Fibroblast of skin of left biceps (primary cell): ENCODE data around the gene CHRM4.
A peak's percentile ranks its signal among the peaks of the same experiment; 100 is the strongest.

Experiments
- DNase-seq, 2 experiments: peaks; one replicate each; pipeline ENCODE4 v3.0.0-alpha.2; 2013; ENCODE audit warnings: low read depth in 2 of 2

The CHRM4 gene

DNA sequence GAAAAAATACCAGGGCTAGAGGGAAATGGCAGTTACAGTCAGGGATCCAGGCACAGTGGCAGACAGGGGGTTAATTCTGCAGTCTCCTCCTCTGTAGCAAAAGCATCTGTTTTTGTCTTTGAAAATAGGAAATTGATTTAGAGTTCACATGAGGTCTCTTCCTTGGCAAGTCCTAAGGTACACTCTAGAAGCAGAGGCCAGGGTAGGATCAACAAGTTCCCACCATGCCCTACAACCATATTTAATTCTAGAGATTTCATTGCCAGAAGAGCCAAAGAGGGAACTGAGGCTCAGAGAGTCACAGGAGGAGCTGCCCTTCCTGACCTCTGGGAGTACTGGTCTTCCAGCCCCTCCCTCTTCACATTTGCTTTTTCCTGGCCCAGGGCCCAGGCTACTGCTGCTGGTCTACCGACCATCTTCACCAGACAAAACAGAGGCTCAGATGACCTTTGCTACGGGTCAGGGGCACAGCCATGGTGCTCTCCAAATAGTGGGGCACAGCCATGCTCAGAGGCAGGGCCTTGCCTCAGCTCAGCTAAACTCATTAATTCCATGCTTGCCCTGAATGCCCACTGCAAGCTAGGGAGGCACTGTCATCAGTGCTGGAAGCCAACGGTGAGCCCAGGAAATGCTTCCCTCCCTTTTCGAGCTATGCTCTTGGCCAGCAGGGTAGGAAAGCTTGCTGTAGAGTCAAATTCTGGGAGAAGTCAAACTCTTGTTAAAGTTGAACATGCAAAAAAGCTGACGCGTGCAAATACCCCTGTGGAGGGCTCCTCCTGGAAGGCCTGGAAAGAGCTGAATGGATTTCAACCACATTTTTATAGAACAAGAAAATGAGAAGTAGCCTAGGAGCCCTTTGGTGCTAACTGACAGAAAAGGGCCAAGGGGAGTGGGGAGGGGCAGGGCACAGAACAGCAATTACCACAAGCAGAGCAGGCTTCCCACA lies 11.7 kb upstream of the CHRM4 start:
- DNase-seq, result no peak

DNA sequence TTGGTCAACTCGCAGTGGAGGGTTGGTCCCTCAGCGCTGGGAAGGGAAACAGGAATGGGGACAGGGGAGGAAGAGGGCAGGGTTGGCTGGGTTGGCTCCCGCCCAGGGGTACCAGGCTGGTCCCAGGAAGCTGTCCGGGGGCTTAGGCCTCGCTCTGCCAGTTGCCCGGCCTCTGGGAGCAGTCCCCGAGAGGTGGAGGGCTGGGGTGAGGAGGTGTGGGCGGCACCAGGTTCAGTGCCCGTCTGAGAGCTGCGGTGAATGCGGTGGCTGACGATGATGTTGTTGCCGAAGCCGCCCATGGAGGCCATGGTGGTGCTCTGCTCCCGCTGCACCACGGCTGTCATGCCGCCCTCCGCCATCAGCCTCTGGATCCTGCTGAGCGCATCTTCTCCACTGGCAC lies 6.0 kb upstream of the CHRM4 start:
- no peak for DNase-seq

DNA sequence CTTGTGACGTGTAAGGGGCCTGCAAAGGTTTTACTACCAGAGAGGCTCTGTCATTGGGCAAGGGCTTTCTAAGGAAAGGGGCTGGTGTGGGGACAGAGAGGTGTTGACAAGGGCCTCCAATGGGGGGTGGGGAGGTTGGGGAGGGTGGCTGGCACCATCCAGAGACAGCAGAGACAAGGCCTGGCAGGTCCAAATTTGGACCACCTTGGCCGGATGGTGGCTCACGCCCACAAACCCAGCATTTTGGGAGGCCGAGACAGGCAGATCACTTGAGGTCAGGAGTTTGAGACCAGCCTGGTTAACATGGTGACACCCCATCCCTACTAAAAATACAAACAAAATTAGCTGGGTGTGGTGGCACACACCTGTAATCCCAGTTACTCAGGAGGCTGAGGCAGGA lies 2.2 kb upstream of the CHRM4 start:
- no peak for DNase-seq

DNA sequence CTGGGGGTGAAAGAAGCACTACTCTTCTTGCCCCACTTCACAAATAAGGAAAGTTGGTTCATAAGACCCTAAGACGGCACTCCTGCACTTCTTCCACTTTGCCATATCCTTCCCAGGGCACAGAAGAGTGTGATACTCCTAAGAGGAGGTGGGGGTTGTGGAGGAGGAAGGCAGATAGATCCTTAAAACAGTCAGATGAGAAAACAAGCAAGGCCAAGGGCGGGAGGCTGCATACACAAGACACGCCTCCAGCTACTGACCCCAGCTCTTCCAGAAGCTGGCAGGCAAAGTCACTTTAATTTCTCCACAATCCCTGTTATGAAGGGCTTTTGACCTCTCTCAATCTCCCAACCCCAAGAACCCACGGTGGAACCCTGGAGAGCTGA lies 1.6 kb upstream of the CHRM4 start:
- DNase-seq, result no peak

DNA sequence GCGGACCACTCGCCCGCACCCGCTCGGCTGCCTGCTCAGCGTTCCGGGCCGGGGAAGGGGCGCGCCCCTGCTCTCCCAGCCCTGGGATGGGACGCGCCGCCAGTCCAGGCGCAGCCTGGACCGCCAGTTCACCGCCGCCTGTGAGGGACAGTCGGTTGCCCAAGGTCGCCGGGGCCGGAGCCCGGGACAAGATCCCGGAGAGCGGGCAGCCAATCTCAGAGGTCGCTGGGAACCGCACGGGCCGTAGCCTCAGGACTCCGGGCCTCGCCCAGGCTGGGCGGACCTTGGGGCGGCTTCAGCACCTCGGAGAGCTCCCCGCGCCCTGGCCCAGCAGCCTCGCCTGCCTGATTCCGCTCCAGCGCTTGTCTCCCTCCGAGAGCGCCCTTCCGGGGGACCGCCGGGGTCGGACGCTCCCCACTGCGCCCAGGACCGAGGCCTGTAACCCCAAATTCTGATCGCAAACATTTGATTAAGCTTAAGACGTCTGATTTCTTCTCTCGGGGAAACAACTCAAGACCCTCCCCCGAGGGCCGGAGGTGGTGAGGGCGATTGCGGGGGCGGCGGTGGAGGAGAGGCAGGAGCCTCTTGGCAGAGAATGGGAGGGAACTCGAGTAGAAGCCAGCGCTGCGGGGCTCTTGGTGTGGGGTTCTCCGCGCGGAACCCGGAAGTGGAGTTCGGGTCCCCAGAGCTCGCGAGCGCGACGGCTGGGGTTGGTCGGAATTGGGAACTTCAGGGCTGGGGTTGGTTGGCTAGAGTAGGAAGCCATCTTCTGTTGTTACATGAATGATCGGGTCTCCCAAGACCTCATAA lies 1.1 kb upstream of the CHRM4 start:
- DNase-seq, result peak in 1 of 2 experiments; percentile 28

DNA sequence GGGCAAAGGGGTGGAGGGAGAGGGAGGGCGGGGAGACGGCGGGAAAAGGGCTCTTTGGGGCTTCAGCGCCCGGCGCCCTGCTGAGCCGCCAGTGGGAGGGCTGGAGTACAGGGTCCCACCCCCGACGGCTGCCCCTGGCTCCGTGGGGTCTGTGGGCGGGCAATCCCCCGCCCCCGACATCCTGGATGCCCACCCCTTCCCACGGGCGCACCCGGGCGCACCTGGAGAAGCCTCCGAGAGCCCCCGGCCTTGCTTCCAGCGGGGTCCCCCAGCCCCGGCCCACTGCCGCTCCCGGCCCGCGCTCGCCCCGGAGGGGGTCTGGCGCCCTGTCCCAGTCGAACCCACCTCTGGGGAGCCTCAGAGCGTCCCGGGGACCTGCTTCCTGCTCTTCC lies 394 bp downstream of the CHRM4 start:
- no peak for DNase-seq

DNA sequence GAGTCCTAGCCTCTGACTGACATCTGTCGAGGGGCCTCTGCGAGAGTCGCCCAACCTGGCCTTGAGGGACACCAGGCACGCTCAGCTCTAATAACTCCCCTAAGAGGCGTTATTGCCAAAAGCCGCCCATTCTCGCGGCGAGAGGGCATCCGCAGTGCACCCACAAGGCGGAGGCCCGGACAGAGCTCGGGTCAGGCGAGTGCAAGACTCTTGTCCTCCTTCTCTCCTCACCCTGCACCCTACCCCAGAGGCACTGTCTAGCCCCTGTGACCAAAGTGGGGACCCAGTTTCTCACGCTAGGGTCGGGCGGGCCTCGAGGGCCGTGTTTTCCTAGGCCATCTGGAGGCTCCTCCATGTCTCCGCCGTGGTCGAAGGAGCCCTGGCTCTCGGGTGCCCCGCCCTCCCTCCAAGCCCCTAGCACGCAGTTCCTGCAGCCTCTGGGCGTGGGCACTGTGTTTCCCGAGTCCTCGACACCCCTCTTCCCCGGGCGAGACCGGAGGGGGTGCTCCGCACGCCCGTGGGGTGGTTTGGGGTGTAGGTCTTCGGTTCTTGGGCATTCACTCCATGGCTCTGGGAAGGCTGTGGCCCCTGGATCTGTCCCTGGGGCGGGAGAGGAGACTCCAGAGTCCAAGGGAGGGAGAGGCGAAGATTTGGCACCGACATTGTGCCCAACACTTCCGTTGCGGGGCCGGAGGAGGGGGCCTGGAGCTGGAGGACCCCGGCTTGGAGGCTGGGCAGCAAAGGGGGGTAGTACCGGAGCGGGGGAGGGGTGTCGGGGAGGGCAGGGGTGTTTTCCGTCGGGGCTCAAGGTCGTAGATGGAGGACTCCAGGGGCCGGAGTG lies 1.0 kb downstream of the CHRM4 start:
- DNase-seq, result no peak

DNA sequence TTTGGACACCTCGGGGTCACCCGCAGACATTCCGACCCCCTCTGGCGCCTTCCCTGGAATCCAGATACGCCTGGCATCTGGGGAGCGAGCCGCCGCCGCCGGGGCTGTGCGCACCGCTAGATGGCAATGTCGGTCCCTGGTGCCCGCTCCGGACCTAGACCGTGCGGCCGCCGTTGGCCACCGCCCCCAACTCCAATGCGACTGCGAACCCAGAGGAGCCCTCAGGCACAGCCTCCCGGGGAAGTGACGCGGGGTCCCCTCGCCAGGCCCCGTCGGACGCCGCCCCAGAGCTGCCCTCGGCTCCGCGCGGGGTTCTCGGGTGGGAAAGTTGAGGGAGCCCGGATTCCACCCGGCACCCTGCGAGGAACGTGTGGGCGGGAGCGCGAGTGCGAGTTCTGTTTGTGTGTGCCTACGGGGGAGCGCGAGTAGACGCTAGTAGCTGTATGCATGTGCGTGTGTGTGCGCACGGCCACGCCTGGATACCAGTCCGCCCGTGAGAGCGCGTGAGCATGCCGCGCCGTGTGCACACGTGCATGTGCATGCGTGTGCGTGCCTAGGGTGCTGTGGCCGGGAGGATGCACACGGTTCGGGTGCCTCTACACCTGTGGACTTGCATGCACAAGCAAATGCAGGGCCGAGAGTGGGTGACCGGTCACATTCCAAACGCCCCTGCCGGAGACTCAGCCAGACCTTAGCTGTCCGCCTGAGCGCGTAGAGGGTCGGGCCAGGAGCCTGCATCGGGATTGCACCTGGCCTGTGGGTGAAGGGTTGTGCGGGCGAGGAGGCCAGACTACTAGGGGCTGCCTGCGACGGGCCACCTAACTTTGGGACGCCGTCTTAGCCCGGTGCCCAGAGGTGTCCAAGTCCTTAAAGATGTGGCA lies 1.9 kb downstream of the CHRM4 start:
- DNase-seq, result no peak

DNA sequence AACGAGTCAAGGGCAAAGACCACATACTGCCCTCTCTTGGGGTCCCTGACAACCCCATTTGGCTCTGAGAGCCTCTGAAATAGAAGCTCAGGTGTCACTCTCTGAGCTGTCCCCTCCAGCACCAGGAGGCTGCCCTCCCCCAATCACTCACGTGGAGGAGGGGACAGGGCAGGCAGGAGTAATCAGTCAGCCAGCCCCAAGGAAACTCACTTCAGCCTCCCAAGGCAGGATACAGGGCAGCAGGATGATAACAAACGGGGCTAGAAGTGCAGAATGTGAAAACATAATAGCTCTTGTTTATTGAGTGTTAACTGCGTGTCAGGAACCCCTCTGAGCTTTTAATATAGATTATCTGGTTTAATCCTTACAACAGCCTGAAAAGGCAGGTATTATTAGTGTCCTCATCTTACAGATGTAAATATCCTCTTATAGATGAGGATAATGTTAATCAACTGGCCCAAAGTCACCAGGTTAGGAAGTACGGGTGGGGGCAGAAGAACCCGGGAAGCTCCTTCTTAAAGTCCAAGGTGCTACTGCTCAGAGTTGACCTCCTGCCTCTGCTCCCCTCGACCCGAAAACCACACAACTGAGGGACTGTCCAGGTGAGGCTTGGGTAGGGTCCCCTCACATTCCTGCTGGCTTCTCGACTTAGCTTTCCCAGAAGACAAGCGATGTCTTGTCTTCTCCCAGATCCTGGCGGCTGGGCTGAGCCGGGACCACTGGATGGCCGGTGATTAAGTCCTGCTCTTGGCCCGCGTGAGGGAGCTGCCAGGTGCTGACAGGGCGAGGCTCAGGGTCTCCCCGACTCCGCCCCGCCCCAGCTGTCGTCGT lies 2.7 kb downstream of the CHRM4 start:
- no peak for DNase-seq

DNA sequence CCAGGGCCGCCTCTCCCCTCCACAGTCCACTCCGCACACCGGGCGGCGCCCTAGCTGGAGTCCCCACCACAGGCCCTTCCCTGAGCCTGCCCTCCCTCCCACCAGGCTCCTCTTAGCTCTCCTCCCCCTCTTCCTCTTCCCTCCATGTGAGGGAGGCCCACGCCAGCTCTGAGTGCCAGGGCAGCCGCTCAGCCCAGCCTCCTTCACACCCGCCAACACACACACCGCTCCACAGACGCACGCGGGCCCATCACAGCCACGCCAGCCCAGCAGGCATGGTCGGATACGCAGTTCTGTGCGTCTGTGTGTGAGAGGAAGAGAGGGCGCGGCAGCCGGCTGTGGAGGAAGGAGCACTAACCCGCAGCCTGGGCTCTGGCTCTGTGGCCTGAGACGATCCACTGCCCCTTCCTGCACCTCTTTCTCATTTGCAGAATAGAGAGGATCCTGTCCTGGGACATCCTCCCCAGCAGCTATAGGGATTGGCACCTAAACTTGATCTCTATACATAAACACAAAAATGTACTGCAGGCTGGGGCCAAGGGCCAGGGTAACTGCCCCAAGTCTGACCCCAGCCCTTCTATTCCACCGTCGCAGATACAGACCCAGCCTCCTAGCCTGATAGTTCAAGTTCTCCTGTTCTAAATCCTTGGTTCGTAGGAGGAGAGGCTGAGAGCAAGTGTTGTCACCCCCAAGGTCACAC lies 3.5 kb downstream of the CHRM4 start:
- no peak for DNase-seq

DNA sequence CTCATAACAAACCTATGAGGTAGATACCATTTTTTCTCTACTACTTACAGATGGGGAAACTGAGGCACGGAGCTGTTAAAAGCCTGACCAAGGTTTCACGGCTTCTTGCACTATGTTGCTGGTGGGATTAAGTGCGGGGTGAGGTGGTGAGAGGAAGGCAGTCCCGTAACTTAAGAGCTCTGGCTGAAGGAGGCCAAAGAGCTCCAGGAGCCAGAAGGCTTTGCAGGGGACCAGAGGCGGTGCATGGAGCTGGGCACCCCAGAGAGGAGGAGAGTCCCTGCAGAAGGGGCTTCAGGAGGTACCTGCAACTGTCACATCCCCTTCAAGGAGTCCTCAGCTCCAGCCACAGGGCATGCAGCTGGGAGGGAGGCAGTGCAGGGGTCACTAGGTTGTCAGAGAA lies 4.1 kb downstream of the CHRM4 start:
- DNase-seq, result no peak

DNA sequence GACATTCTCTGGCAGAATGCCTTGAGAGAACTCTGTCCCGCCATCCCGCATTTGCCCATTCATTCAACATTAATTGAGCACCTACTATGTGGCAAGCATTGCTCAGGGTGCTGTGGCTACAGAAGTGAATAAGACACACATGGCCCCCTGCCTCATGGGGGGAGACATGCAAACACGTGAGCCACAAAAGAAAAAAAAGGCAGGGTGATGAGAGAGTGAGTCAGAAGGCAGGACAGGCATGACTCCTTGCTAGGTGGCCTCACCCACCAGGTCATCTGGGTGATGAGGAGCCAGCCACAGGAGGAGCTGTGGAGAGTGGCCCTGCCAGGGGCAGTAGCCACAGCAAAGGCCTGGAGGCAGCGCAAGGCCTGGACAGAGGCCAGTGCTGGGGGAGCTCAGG lies 4.9 kb downstream of the CHRM4 start:
- no peak for DNase-seq

DNA sequence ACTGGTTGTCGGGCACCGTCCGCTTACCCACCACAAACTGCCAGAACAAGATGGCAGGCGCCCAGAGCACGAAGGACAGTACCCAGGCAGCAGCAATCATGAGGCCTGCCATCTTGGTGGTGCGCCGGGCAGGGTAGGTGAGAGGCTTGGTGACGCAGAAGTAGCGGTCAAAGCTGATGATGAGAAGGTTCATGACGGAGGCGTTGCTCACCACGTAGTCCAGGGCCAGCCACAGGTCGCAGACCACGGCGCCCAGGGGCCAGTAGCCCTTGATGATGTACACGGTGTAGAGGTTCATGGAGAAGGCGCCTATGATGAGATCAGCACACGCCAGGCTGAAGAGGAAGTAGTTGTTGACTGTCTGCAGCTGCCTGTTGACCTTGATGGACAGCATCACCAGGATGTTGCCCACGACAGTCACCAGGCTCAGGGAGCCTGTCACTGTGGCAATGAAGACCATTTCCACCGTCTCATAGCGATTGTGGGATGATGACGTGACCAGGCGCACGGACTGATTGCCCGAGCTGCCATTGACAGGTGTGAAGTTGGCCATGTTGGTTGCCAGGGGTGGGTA lies 5.5 kb downstream of the CHRM4 start:
- no peak for DNase-seq

DNA sequence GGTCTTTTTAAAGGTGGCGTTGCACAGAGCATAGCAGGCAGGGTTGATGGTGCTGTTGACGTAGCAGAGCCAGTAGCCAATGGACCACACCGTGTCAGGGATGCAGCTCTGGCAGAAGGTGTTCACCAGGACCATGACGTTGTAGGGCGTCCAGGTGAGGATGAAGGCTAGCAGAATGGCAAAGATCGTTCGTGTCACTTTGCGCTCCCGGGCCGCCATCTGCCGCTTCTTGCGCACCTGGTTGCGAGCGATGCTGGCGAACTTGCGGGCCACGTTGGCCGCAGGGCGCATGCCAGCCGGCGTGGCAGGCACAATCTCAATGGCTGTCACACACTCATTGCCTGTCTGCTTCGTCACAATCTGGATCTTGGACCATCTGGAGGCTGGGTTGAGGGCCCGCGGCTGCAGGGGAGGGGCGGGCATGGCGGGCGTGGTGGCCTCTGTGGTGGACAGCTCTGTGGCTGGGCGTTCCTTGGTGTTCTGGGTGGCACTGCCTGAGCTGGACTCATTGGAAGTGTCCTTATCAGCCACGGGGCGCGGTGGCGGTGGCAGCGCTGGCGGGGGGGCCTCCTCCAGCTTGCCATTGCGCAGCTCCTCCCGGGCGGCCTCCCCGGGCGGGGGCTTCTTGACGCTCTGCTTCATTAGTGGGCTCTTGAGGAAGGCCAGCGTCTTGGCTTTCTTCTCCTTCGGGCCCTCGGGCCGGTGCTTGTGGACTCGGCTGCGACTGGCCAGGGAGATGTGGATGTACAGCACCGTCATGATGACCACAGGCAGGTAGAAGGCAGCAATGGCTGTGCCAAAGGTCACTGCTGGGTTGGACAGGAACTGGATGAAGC lies 6.2 kb downstream of the CHRM4 start:
- DNase-seq, result no peak

DNA sequence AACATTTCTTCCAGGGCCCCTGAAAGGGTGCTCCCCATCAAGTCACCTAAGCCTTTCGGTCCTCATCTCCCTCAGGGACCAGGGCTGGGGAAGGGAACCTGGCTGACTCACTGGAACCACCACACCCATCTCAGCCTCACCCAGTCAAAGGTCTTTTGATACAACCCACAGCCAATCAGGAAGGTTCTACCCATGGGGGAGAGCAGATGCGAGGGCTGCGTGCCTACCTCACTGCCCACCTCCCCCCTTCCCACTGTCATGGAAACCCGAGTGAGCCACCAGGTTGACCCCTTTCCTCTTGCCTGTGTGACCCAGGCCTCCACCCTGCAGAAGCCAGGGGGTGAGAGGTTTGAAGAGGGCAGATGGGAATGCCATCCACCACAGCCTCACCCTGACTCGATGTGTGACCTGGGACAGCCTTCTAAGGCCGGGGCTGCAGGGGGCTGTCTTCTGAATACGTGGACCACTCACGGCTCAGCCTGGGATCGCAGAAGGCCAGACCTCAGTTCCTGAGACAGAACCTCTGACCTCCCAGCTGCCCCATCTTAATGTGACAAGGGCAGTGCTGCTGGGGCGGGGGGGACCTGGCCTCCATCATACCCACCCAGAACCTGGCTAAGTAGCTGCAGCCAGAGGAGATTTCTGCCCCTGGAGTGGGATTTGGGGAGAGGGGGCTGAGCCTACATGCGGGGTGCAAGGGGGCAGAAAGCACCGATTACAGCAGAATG lies 7.4 kb downstream of the CHRM4 start:
- no peak for DNase-seq

DNA sequence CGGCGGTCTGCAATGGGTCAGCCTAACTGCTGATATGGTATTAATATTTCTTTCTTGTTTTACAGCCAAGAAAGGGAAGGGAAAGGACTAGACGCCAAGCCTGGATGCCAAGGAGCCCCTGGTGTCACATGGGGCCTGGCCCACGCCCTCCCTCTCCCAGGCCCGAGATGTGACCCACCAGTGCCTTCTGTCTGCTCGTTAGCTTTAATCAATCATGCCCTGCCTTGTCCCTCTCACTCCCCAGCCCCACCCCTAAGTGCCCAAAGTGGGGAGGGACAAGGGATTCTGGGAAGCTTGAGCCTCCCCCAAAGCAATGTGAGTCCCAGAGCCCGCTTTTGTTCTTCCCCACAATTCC lies 8.2 kb downstream of the CHRM4 start:
- DNase-seq, result no peak

DNA sequence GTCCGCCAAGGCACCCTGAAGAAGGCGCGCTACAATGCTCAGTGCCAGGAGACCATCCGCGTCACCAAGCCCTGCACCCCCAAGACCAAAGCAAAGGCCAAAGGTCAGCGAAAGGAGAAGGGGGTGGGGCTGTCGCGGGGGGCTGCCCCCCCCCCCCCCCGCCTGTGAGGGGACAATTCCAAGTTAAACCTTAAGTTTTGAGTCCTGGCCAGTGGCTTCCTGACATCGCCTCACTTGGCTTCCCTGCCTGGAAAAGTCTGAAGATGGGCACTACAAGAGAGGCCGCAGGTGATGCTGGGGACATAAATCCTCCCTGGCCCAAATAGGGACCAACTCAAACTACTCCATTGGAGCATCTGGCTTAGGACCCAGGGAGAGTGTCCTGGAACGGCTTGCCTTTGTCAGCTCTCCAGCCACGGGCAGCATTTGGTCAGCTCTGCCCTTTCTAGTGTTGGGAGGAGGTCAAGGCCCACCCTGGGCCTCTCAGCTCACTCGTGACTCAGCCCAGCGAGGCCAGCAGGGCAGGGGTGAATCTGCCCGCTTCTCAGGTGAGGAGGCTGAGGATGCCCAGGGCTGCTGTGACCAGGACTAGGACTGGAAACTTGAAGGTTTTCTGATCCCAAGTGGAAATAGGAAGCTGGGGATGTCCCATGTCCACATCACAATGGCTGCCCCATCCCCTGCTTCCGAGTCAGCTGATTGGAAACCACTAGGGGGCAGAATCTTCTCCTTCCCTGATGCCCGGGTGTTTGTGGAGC lies 8.8 kb downstream of the CHRM4 start:
- no peak for DNase-seq
